BJ (cell line): ENCODE data around the gene GIMAP7. TPM values are rescaled to one million over a fixed set of nuclear protein-coding genes. Genes with fewer than 3 reads are reported as not detected.

ENCODE experiments used
- CTCF ChIA-PET: fragments of 350-600 bp; formaldehyde crosslinking; extraction: SDS; loops from one replicate; lab custom pipeline; 2021; ENCODE audit warnings: antibody characterized with exemption, inconsistent platforms; lab: Yijun Ruan, JAX
- POLR2A ChIA-PET: fragments of 300-600 bp; sonication (Branson Sonifier 250); formaldehyde crosslinking; extraction: SDS; loops from one replicate; lab custom pipeline; 2021; ENCODE audit warnings: antibody characterized with exemption; lab: Charles Lee
- DNase-seq: peaks from one replicate; pipeline ENCODE4 v3.0.0-alpha.2; 2011; ENCODE audit warnings: low read depth
- H3K27me3 ChIP-seq: 2 replicates; pipeline ENCODE4 v1.6.0; 2011; ENCODE audit warnings: low read length; ENCODE audit not compliant: control insufficient read depth, insufficient read depth
- H3K36me3 ChIP-seq: 2 replicates; pipeline ENCODE4 v1.5.1; 2011; ENCODE audit warnings: low read length; ENCODE audit not compliant: control insufficient read depth, insufficient read depth
- H3K4me3 ChIP-seq: 2 replicates; pipeline ENCODE4 v1.5.1; 2011; ENCODE audit warnings: low read depth, mild to moderate bottlenecking, control low read depth, low read length
- polyA plus RNA-seq: library from polyadenylated mRNA; depleted of rRNA; stranded (reverse); fragments of >200 nt; gene quantifications from 2 replicates; pipeline ENCODE4 v1.2.3, GENCODE V29; 2011
- TF ChIP-seq, protein P1 (sequence below): IDR thresholded peaks from 2 replicates; pipeline ENCODE4 v1.5.1; 2011; ENCODE audit warnings: low read depth, mild to moderate bottlenecking, control low read depth, inconsistent platforms, low read length, moderate library complexity; ENCODE audit not compliant: insufficient read depth

GIMAP7 gene
- polyA plus RNA-seq, 1 experiment, result not detected

DNA sequence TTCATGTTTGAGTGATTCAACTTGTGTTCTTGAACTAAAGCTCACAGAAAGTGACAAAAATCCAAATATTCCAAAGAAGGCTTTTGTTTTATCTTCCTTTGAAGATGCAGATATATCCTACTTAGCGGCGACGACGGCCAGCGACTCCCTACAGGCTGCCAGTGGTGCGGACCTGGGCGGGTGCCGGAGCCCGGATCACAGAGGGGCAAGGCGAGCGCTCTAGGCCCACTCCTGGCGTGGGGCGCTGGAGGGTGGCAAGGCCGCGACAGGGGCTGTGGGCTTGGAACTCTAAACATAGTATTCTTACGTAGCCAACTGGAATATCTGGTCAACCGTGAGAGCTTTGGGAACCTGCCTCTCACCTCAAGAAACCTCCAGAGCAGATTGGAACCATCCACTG lies 914 bp upstream of the GIMAP7 start:
- no peak for DNase-seq
- Histone ChIP-seq H3K36me3 (no peaks in the 10 kb centered on the region), H3K4me3 (no peak overlapping the region), H3K27me3 (no peaks in the 10 kb centered on the region)
- TF ChIP-seq, protein P1, sequence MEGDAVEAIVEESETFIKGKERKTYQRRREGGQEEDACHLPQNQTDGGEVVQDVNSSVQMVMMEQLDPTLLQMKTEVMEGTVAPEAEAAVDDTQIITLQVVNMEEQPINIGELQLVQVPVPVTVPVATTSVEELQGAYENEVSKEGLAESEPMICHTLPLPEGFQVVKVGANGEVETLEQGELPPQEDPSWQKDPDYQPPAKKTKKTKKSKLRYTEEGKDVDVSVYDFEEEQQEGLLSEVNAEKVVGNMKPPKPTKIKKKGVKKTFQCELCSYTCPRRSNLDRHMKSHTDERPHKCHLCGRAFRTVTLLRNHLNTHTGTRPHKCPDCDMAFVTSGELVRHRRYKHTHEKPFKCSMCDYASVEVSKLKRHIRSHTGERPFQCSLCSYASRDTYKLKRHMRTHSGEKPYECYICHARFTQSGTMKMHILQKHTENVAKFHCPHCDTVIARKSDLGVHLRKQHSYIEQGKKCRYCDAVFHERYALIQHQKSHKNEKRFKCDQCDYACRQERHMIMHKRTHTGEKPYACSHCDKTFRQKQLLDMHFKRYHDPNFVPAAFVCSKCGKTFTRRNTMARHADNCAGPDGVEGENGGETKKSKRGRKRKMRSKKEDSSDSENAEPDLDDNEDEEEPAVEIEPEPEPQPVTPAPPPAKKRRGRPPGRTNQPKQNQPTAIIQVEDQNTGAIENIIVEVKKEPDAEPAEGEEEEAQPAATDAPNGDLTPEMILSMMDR, result no peak
- ChIA-PET POLR2A (no interaction called here), CTCF (no interaction called here)

DNA sequence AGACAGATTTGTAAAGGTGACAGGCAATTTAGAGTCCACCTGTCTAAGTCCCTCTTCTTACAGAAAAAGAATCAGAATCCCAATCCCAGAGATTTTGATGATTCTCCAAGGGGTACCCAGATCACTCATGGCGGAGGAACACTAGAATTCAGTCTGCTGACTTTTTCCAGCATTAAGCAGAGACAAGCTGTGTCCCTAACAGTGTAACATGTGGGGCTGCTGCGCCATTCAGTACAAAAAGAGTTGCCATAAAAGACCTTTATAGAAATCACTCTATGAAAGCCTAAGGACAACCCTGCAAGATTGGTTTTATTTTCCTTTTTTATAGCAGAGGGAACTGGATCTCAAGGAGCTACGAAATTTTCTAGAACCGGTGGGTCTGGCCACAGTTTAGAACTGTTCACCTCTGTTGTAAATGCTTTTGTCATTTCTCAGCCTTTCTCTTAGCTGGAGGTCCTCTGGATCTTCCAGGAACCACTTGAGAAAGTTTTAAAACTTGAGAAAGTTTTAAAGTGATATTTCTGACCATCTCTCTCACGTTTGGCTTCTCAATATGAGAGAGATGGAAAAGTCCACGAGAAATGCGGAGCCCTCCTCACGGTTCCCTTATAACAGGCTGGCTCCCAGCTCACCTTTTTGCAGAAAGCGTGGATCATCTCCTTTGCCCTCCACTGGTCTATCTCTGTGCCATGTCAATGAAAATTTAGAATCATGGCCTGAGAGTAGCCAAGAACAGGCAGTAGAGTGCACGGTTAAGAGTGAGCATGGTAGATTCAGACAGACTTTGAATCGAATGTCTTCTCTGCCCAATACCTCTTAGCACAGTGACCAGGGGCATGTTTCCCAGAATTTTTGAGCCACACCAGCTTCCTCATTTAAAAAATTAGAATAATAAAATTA lies 826 bp downstream of the GIMAP7 start:
- Histone ChIP-seq H3K27me3 (no peaks in the 10 kb centered on the region), H3K36me3 (no peaks in the 10 kb centered on the region), H3K4me3 (no peak overlapping the region)
- ChIA-PET POLR2A (no interaction called here), CTCF (no interaction called here)
- TF ChIP-seq, protein P1, result no peak
- no peak for DNase-seq

DNA sequence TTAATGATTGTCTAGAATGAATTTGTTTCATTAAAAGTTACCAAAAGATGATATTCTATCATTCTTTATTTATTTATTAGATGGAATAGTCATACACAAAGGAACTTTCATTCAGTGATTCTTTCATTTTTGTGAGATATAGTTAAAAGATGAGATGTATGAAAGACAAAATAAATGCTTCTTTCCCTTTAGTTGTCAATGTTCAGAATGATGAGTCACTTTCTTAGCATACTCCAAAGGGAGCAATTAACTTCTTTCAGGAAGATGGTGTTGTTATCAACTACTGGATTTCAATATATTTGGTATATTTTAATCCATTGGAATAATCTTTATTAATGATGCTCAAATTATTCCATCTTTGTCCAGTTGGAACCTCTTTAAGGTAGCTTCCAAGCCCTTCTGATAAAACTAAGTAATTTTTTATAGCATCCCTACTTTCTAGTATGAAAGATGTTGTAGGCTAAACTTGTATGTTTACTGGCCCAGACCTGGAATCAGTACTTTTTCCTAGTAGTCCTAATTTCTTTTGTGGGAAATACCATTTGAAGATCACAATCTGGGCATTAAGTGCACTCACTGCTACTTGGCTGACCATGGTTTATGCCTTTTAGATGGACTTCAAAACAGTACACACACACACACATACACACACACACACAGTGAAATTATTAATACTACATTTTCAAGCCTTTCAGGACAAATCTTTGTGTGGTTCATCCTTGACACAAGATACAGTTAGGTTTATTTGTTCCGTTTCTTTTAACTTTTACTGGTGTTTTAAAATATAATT lies 2.5 kb downstream of the GIMAP7 start:
- no peaks in the 10 kb centered on the region for H3K36me3 ChIP-seq
- TF ChIP-seq, protein P1, result no peak
- DNase-seq, result no peak
- no peaks in the 10 kb centered on the region for H3K27me3 ChIP-seq
- ChIA-PET CTCF (no interaction called here), POLR2A (no interaction called here)
- no peak overlapping the region for H3K4me3 ChIP-seq

DNA sequence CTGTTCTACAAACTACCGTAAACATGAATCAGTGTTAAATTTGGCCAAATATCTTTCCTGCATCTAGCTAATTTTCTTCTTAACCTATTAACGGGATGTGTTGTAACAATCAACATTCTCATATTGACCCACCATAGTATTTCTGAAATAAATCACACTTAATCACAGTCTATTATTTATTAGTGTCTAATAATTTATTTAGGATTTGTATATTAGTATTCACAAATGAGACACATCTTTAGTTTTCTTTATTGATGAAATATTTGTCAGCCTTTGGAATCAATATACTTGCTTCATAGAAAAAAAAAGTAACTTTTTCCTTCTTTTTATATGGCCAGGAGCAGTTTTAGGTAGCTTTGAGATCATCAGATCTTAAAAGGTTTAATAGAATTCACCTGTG lies 4.6 kb downstream of the GIMAP7 start:
- POLR2A ChIA-PET, result no interaction called here

More for the DNA sequence above, 4.6 kb downstream of the GIMAP7 start:
- Histone ChIP-seq H3K4me3 (no peak overlapping the region), H3K27me3 (no peaks in the 10 kb centered on the region), H3K36me3 (no peaks in the 10 kb centered on the region)
- CTCF ChIA-PET, result no interaction called here
- TF ChIP-seq, protein P1, result no peak
- DNase-seq, result no peak
